ENCODE measurements around the gene GLT8D1.

DNA sequence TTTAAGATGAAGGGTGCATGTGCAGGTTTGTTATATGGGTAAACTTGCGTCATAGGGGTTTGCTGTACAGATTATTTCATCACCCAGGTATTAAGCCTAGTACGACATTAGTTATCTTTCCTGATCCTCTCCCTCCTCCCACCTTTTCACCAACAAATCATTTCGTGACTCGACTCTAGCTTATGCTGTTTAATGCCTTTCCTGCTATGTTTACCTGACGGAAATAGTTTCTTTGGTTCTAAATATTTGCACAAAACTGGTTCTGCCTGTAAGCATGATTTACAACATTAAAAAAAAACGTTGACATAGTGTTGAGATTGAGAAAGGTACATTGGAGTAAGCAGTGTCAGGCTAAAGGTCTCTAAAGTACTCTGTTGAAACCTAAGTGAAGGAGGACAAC lies 17.3 kb downstream of the GLT8D1 start:
- TF ChIP-seq EZH2phosphoT487 (IDR thresholded peaks at IDR 0.05; ENCODE audit: borderline replicate concordance, low read length) = no peak
- no peak for TF ChIP-seq CTCF (IDR thresholded peaks at IDR 0.05; ENCODE audit: low read depth, low read length, poor library complexity, severe bottlenecking)
